Measurements from ENCODE around the gene LDLRAD1.

DNA sequence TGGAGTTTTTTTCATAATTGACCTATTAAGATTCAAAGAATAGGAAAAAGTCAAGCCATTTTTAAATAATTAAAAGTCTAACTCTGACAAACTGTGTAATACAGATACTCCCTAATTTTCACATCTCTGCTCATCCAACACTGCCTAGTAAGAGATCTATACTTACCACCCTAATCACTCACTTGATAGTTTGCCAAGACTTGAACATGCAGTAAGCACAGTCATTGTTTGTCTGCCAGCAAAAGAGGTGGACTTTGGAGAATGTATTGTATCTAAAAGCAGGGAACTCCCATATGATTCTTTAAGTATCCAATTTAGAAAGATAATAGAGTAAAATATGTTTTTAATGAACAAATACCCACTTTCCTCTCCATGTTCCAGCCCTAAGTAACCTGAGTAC lies 19.5 kb upstream of the LDLRAD1 start:
- TF ChIP-seq POLR2A (IDR thresholded peaks at IDR 0.05; ENCODE audit: low read depth, low read length) (no peak), POLR2AphosphoS5 (IDR thresholded peaks at IDR 0.05; ENCODE audit: low read depth, low read length) (no peak), PAX5 (IDR thresholded peaks at IDR 0.05; ENCODE audit: insufficient read depth, low read length, severe bottlenecking) (no peak)
